GM18526 (cell line): ENCODE measurements around the gene CYP2W1.

ENCODE experiments used
- POLR2A ChIP-seq: IDR thresholded peaks from 3 replicates; pipeline ENCODE4 v1.6.1; 2011; ENCODE audit not compliant: insufficient read length; ENCODE audit errors: extremely low read depth

Gene CYP2W1

GRCh38 chr7:1011297-1012003 is 28.5 kb downstream of the CYP2W1 start:
- TF ChIP-seq POLR2A = no peak

GRCh38 chr7:1012004-1012715 is 29.2 kb downstream of the CYP2W1 start:
- no peak for TF ChIP-seq POLR2A

- TF ChIP-seq POLR2A = no peak
Observed at GRCh38 chr7:1012716-1013095, 29.7 kb downstream of the CYP2W1 start.

- TF ChIP-seq POLR2A = no peak
Observed at GRCh38 chr7:1013581-1013980, 30.6 kb downstream of the CYP2W1 start.

GRCh38 chr7:1014681-1015080 is 31.7 kb downstream of the CYP2W1 start:
- TF ChIP-seq POLR2A = no peak

GRCh38 chr7:1015196-1016121 is 32.5 kb downstream of the CYP2W1 start:
- no peak for TF ChIP-seq POLR2A

- TF ChIP-seq POLR2A = no peak
Observed at GRCh38 chr7:1016577-1017531, 33.9 kb downstream of the CYP2W1 start.

GRCh38 chr7:1017586-1018333 is 34.8 kb downstream of the CYP2W1 start:
- TF ChIP-seq POLR2A = no peak

GRCh38 chr7:1018334-1018695 is 35.3 kb downstream of the CYP2W1 start:
- no peak for TF ChIP-seq POLR2A

GRCh38 chr7:1019255-1019785 is 36.3 kb downstream of the CYP2W1 start:
- TF ChIP-seq POLR2A = no peak

- no peak for TF ChIP-seq POLR2A
Observed at GRCh38 chr7:1019789-1020610, 37.0 kb downstream of the CYP2W1 start.

- no peak for TF ChIP-seq POLR2A
Observed at GRCh38 chr7:1020849-1021251, 37.9 kb downstream of the CYP2W1 start.

GRCh38 chr7:1021366-1021765 is 38.4 kb downstream of the CYP2W1 start:
- TF ChIP-seq POLR2A = no peak
